Panc1 (cell line): ENCODE measurements around the gene HSH2D.

Experiments
- CTCF ChIP-seq: fragments of 450-650 bp; IDR thresholded peaks from 2 replicates; pipeline ENCODE4 v1.5.1; 2017; ENCODE audit warnings: mild to moderate bottlenecking
- POLR2AphosphoS5 ChIP-seq: IDR thresholded peaks from 2 replicates; pipeline ENCODE4 v1.6.1; 2012; ENCODE audit warnings: mild to moderate bottlenecking, low read depth, low read length, moderate library complexity

- TF ChIP-seq CTCF (no peak), POLR2AphosphoS5 (peak; percentile 52; the same call in 1 of the 2 replicates)
Observed at GRCh38 chr19:16111909-16112752, 31.4 kb upstream of the HSH2D start.
